ENCODE data around the gene RFTN2.
A peak's percentile ranks its signal among the peaks of the same experiment; 100 is the strongest.
"Not testable (repeated sequence)": the region's sequence is repeated elsewhere in the genome, so short reads cannot be mapped to it uniquely, and the experiment has no call there.

Gene RFTN2

DNA sequence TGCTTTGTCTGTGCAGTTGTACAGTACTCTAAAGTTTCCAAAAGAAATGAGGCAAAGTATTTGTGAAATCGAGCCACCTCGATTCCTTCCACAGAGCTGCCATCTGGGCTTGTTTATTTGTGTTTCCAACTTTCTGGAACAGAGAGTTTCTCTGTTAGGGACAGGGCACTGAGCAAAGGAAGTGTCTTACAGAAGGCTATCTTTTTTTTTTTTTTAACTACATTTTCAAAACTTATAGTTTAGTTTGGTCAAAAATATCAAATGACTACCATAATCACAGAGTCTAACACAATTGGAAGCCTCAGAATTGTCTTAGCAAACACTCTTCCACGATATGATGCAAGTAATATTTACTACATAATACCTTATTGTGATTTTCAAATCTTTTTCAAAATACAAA lies 796 bp downstream of the RFTN2 start:
- DNase-seq = no peak

GRCh38 chr2:197674060-197674459 lies 1.3 kb downstream of the RFTN2 start:
- DNase-seq = no peak

- no peak for DNase-seq
Measured at GRCh38 chr2:197673606-197674005, 1.8 kb downstream of the RFTN2 start.

- DNase-seq = no peak
Measured at GRCh38 chr2:197673106-197673505, 2.3 kb downstream of the RFTN2 start.

DNA sequence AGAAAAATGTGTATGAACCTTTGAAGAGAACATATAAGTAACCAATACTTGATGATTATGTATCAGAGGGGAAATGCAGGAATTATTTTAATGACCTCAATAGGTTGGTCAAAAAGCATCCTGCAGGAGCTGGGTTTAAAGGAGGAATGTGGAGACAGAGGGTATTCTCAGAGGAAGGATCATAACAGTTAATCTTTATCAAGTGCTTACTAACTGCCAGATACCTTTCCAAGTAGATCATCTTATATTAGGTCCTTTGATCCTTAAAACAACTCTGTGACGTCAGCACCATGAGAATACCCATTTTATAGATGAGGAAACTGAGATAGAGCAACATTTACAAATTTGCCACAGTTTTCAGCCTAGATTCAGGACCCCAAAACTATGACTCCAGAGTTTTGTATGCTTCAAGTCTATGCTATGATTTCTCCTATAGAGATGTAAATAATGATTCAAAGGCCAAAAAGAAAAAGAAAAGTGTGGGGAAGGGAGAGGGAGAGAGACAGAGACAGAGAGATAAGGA lies 3.0 kb downstream of the RFTN2 start:
- no peak for DNase-seq

- no peak for DNase-seq
Measured at GRCh38 chr2:197669077-197669476, 6.3 kb downstream of the RFTN2 start.

GRCh38 chr2:197668296-197668695 lies 7.1 kb downstream of the RFTN2 start:
- no peak for DNase-seq

DNA sequence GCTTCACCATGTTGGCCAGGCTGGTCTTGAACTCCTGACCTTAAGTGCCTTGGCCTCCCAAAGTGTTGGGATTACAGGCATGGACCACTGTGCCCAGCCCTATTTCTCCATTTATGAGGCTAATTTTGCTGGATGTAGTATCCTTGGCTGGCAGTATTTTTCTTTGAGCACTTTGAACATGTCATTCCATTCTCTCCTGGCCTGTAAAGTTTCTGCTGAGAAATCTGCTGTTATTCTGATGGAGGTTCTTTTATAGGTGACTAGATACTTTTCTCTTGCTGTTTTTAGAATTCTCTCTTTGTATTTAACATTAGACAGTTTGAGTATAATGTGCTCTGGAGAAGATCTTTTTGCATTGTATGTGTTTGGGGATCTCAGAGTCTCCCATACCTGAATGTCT lies 9.1 kb downstream of the RFTN2 start:
- no peak for DNase-seq

- DNase-seq = no peak
Measured at GRCh38 chr2:197661626-197662025, 13.8 kb downstream of the RFTN2 start.

- DNase-seq = no peak
Measured at GRCh38 chr2:197657562-197657961, 17.8 kb downstream of the RFTN2 start.

DNA sequence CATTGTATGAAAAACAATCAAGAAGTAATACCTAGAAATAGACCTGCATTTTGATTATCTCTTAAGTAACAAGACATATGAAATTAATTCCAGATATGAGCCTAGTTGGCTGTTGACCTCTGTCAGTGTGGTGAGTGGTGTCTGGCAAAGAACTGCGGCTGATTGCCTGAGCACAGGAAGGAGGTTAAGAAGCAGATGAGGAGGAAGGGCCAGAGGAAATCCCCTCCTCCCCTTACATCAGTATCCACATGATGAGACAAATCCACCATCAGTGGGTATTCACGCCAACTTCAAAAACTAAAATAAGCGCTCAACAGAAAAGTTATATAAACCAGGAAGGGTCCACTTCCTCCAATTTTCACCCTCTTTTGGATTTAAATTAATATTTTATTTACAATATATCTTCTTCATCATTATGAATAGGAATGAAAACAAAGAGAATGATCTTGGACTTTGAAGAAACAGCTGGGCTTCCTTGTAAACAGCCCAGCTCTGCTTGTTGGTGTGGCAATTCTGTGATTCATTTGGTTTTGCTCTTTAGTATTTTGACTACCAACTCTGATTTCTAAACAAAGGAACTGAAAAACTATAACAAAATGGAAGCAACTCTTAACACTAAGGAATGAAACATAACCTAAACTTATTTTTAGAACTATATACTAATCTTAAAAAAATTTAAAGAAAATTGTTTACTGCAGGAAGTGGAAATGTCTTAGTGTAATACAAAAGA lies 27.3 kb downstream of the RFTN2 start:
- peak; percentile 8 for DNase-seq

DNA sequence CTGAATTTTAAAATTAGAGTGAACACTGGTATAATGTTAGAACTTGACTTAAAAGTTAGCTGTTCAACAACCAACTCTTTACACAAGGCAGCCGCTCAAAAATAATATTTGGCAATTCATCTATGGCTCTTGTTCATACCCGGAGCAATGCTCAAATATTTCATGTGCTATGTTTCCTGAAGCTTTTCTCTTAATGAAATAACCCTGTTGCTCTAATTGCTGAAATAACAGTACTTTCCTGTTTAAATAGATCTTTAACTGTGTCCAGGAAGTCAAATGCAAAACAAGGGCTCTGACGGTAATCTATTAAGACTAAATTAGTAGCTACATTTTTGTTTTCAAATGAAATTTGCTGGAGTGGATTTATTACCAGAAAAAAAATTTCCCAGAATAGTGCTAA lies 33.7 kb downstream of the RFTN2 start:
- no peak for DNase-seq

GRCh38 chr2:197640571-197641122 lies 34.7 kb downstream of the RFTN2 start:
- DNase-seq = not testable (repeated sequence)

DNA sequence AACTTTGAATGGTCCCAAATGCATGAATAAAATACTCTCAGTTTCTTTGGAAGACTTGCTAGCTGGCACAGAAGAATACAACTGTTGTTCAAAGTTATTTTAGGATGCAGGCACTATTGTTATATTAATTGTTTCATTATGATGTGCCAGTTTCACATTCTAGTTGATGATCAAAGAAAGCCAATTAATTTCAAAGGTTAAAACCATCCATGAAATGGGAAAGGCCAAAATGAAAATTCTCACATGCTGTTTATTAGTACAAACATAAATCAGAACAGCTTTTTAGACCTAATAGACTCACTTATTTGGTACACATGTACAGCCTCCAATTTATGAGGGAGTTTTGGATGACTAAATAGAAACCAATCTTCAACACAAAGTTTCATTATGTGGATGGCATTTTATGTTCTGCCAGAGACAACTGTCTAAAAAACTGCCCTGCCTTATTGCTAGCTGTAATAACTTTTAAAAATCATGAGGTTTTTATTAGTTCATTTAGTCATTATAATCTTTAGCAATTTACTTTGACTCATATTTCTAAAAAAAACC lies 42.2 kb downstream of the RFTN2 start:
- no peak for DNase-seq

GRCh38 chr2:197628043-197628500 lies 47.3 kb downstream of the RFTN2 start:
- DNase-seq = peak; percentile 27

GRCh38 chr2:197626965-197627625 lies 48.3 kb downstream of the RFTN2 start:
- DNase-seq = no peak

GRCh38 chr2:197620133-197620532 lies 55.3 kb downstream of the RFTN2 start:
- DNase-seq = no peak

DNA sequence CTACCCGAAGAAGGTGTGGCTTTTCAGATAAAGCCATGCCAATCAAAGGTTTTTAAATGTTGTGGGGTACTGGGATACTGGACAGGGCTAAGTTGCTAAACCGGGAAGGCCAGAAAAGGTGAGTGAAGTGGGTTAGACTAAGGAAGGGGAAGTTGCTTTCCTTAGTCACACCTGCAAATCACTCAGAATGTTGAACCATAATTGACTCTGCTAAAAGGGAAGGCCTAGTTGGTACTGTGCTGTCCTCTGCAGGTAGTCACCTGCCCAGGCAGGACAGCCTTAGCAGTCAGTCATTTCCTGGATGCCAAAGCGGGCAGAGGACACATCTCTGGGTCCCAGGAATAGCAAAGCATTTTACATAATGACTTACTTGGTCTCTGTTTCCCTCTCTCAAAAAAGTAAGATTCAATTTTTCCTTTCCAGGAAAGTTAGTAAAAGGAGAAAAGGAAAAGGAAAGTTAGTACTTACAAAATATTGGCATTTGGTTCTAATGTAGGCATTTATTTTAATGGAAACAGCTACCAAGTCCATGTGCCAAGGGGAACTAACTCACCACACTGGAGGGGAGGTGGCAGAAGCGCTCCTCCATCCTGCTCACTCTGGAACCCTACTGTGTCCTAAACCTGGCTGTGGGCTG lies 60.3 kb downstream of the RFTN2 start:
- DNase-seq = no peak

DNA sequence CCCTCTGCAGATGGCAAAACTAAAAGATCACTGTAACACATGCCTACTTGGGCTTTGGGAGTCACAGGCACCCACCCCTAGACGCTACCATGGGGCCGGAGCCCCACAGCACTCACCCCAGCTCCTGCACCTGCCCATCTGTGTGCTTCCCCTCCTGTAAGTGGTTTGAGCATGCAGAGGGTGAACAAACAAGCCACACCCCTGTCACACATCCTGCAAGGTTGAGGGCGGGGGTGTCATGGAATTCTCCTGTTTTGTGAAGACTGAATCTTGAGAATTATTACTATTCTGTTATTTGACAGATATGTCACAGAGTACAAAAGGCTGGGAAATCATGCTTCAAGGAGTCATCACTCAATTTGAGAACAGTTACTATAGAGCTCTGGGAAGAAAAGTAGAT lies 60.9 kb downstream of the RFTN2 start:
- DNase-seq = no peak

DNA sequence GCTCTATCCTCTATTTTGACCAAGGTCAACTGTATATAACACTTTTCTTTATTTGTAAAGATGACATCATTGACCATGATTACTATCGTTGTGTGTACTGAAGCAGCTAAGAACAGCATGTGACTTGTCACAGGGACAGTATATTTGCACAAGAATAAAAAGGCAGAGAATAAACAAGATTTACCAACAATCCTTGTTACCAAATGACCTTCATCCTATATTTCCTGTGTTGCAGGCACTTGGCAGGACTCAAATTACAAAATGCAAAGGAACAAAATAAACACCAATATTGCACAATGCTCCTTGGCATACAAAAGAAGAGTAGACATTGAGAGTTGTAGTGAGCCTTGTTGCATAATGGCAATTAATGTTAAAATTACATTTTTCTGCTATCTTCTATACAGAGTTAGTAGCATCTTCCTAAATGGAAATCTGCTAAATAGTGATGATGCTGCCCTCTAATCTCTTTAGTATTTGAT lies 61.8 kb downstream of the RFTN2 start:
- no peak for DNase-seq

DNA sequence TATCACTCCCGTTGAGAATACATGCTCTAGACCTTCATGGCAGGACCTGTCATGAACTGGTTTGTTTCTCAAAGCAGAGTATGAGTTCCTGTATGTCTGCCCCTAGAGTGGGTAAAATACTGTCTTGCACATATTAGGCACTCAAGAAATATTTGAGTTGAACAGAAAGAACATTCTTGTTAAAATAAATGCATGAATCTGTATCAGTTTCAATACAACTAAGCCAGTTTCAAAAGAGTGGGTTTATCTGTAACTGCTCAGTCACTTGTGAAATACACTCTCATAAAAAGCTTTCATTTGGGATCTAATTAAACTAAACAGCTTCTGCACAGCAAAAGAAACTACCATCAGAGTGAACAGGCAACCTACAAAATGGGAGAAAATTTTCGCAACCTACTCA lies 69.2 kb downstream of the RFTN2 start:
- no peak for DNase-seq

DNA sequence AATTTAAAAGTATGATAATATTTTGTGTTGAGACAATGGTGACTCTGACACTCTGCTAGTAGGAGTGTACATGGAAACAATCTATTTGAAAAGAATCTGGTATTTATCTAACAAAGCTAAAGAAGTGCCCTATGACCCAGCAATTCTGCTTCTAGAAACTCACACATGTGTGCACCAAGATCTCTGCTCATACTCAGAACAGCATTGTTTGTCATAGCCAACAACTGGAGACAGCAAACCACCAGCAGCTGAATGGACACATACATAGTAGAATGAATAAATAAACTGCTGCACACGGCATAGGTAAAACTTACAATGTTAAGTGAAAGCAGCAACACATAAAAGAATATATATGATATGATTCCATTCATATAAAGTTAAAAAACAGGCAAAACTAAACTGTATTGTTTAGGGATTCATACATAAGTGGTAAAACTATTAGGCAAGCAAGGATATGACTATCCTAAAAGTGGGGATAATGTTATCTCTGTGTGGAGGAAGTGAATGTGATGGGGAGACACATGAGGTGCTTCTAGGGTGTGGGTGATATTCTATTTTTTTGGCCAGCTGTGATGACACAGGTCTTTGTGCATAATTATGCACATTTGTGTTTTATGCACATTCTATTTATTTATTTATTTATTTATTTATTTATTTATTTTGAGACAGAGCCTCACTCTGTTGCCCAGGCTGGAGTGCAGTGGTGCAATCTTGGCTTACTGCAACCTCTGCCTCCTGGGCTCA lies 71.1 kb downstream of the RFTN2 start:
- no peak for DNase-seq

Measured in fibroblast of skin of abdomen (primary cell).